K562 (cell line): ENCODE data around the gene TOR1A. TPM values are rescaled to one million over a fixed set of nuclear protein-coding genes. Genes with fewer than 3 reads are reported as not detected.

Source experiments
- ATAC-seq: fragments of 200-7000 bp; cut with Tn5 transposase; 3 replicates; pipeline ENCODE4 v1.9.1; 2020; ENCODE audit warnings: moderate library complexity
- BruUV-seq: library from RNA; stranded (reverse); fragments of 400-500 nt; replicated peaks from 2 replicates; lab custom pipeline; 2021; lab: Mats Ljungman, UMichigan
- CTCF ChIA-PET: fragments of 300-600 bp; formaldehyde crosslinking; extraction: SDS; loops from one replicate; lab custom pipeline; 2021; ENCODE audit warnings: low intra/inter-chr PET ratio; lab: Yijun Ruan, JAX
- POLR2A ChIA-PET: fragments of 300-600, 350-650 bp; sonication (Branson Sonifier 250); formaldehyde crosslinking; extraction: SDS; loops from one replicate; lab custom pipeline; 2021; ENCODE audit warnings: antibody characterized with exemption, inconsistent platforms; lab: Yijun Ruan, JAX
- DNase-seq, 4 experiments: peaks; one replicate each; pipeline versions ENCODE4 v3.0.0 to v3.0.0-alpha.2; 2011 to 2018; ENCODE audit warnings: low spot score in 3 of 4, mixed read lengths in 3 of 4; ENCODE audit errors: extremely low read depth in 1 of 4
- FAIRE-seq: peaks from 2 replicates; lab custom pipeline; 2011; peaks lifted over from hg19 to GRCh38; lab: Jason Lieb, UNC
- H2AFZ ChIP-seq: 2 replicates; pipeline ENCODE4 v1.6.0; 2011; ENCODE audit warnings: low read depth, low read length, control low read depth, inconsistent platforms
- H3K27ac ChIP-seq: fragments of 200-600 bp; 3 replicates; pipeline ENCODE4 v1.8.0; 2011; ENCODE audit warnings: low read depth, mild to moderate bottlenecking, control low read depth, inconsistent platforms, low read length, moderate library complexity, mixed read lengths; ENCODE audit errors: extremely low read depth
- H3K27me3 ChIP-seq, 2 experiments: fragments of 300-600 bp in 1 of 2; 2 replicates in 1 of 2; 3 replicates in 1 of 2; pipeline versions ENCODE4 v1.6.0 to v1.8.0; 2011; ENCODE audit warnings: inconsistent platforms in 2 of 2, low read length in 2 of 2, mild to moderate bottlenecking in 1 of 2, mixed read lengths in 1 of 2, moderate library complexity in 1 of 2; ENCODE audit not compliant: control insufficient read depth in 2 of 2, insufficient read depth in 2 of 2
- H3K36me3 ChIP-seq: fragments of 300-600 bp; 3 replicates; pipeline ENCODE4 v1.8.0; 2011; ENCODE audit warnings: mild to moderate bottlenecking, low read length, inconsistent platforms; ENCODE audit not compliant: control insufficient read depth, insufficient read depth
- H3K4me1 ChIP-seq, 2 experiments: fragments of 200-600 bp in 1 of 2; replicated peaks in 1 of 2; 2 replicates in 1 of 2; 3 replicates in 1 of 2; pipeline versions ENCODE4 v1.5.1 to v1.8.0; 2011; ENCODE audit warnings: inconsistent platforms in 2 of 2, low read length in 2 of 2, mild to moderate bottlenecking in 1 of 2, mixed read lengths in 1 of 2, moderate library complexity in 1 of 2; ENCODE audit not compliant: control insufficient read depth in 2 of 2, insufficient read depth in 2 of 2
- H3K4me2 ChIP-seq: 2 replicates; pipeline ENCODE4 v1.6.1; 2011; ENCODE audit warnings: low read length, control low read depth, inconsistent platforms, mixed read lengths; ENCODE audit not compliant: insufficient read depth
- H3K4me3 ChIP-seq: fragments of 200-600 bp; sonication (generic), shearing (Covaris generic); 2 replicates; pipeline ENCODE4 v1.5.1; 2016; ENCODE audit warnings: control low read depth, inconsistent platforms
- H3K79me2 ChIP-seq: fragments of 200-600 bp; 3 replicates; pipeline ENCODE4 v1.8.0; 2011; ENCODE audit warnings: low read length, inconsistent platforms; ENCODE audit not compliant: control insufficient read depth, insufficient read depth
- H3K9ac ChIP-seq, 2 experiments: 2 replicates each; pipeline versions ENCODE4 v1.6.0 to v1.6.1; 2011; ENCODE audit warnings: low read depth in 2 of 2, low read length in 2 of 2, control low read depth in 1 of 2, inconsistent platforms in 1 of 2, mild to moderate bottlenecking in 1 of 2, mixed read lengths in 1 of 2; ENCODE audit not compliant: insufficient read depth in 1 of 2
- H3K9me1 ChIP-seq: one replicate; pipeline ENCODE4 v1.6.0; 2011; ENCODE audit warnings: inconsistent platforms, mild to moderate bottlenecking, low read length, moderate library complexity; ENCODE audit not compliant: control insufficient read depth, insufficient read depth
- H3K9me3 ChIP-seq: replicated peaks from 2 replicates; pipeline ENCODE4 v1.5.1; 2011; ENCODE audit warnings: low read depth, low read length, inconsistent platforms; ENCODE audit not compliant: control insufficient read depth, insufficient read depth
- H4K20me1 ChIP-seq: replicated peaks from 2 replicates; pipeline ENCODE4 v1.6.1; 2011; ENCODE audit warnings: low read length, inconsistent platforms, mixed read lengths; ENCODE audit not compliant: control insufficient read depth, insufficient read depth
- CHD4 ChIP-seq: fragments of 200-600 bp; sonication (generic); IDR thresholded peaks from 3 replicates; pipeline ENCODE4 v1.6.1; 2012; ENCODE audit warnings: low read depth, mild to moderate bottlenecking, mixed read lengths, low read length, inconsistent platforms; ENCODE audit not compliant: insufficient read depth, insufficient replicate concordance, poor library complexity, severe bottlenecking
- COPS2 ChIP-seq: fragments of 450-650 bp; conservative IDR thresholded peaks from 2 replicates; pipeline ENCODE4 v1.6.1; 2016; ENCODE audit warnings: mild to moderate bottlenecking, moderate library complexity
- ELF2 ChIP-seq: fragments of 250-450 bp; sonication (Bioruptor Pico); IDR thresholded peaks from 2 replicates; pipeline ENCODE4 v1.5.0; 2021; ENCODE audit warnings: mild to moderate bottlenecking
- ESRRA ChIP-seq: fragments of 450-650 bp; IDR thresholded peaks from 2 replicates; pipeline ENCODE4 v1.6.1; 2014; ENCODE audit warnings: low read depth, mild to moderate bottlenecking, moderate library complexity, borderline replicate concordance
- HDAC3 ChIP-seq: fragments of 450-650 bp; IDR thresholded peaks from 2 replicates; pipeline ENCODE4 v1.6.1; 2018; ENCODE audit warnings: borderline replicate concordance, mild to moderate bottlenecking, moderate library complexity; ENCODE audit not compliant: partially characterized antibody
- HMBOX1 ChIP-seq: sonication (generic); IDR thresholded peaks from 2 replicates; pipeline ENCODE4 v1.6.1; 2016
- SAFB ChIP-seq: fragments of 200-400 bp; formaldehyde crosslinking; IDR thresholded peaks from 2 replicates; pipeline ENCODE4 v1.6.1; 2017; ENCODE audit warnings: low read depth, low read length, borderline replicate concordance
- SMARCA5 ChIP-seq: fragments of 450-650 bp; IDR thresholded peaks from 2 replicates; pipeline ENCODE4 v1.6.1; 2016
- SUPT5H ChIP-seq: fragments of 450-650 bp; IDR thresholded peaks from 2 replicates; pipeline ENCODE4 v1.6.1; 2016
- ZKSCAN1 ChIP-seq: fragments of 150-350 bp; IDR thresholded peaks from 2 replicates; pipeline ENCODE4 v1.6.1; 2016; ENCODE audit warnings: low read depth, low read length
- ZNF140 ChIP-seq: fragments of 250-450 bp; sonication (Bioruptor Pico); IDR thresholded peaks from 2 replicates; pipeline ENCODE4 v1.8.0; 2021; ENCODE audit warnings: moderate library complexity, mild to moderate bottlenecking, inconsistent platforms
- ZNF184 ChIP-seq: sonication (generic); formaldehyde crosslinking; IDR thresholded peaks from 2 replicates; pipeline ENCODE4 v1.5.0; 2020; ENCODE audit warnings: missing genetic modification reagents
- WGBS: fragments of 100-300 bp; shearing (Covaris generic); methylation state at CpG from one replicate; pipeline ENCODE4 v1.1.6; 2016; ENCODE audit warnings: low coverage, mixed read lengths; ENCODE audit not compliant: insufficient coverage; ENCODE audit errors: missing lambda C conversion rate; 5-methylcytosine and 5-hydroxymethylcytosine counted together
- in situ Hi-C: fragments of 300-500 bp; cut with MboI; formaldehyde crosslinking; loops from 4 replicates; pipeline ENCODE4 v1.15.0; 2018; ENCODE audit warnings: inconsistent platforms, mixed read lengths
- intact Hi-C: fragments of 100-400 bp; cut with micrococcal nuclease; formaldehyde crosslinking; loops from 2 replicates; pipeline ENCODE4 v1.14.2; 2022
- polyA plus RNA-seq, 8 experiments: library from polyadenylated mRNA; depleted of rRNA in 4 of 8; stranded (reverse) in 5 of 8; unstranded in 3 of 8; fragments of >200 nt; fragmentation: Nextera tagmentation in 2 of 8; fragmentation: Illumina TruSeq in 1 of 8; extraction: Ambion mirVana in 2 of 8; extraction: Trizol in 1 of 8; gene quantifications; 2 replicates each; pipeline versions ENCODE4 v1.2.1 to v1.2.3, GENCODE V29; 2011 to 2014; ENCODE audit warnings: inconsistent platforms in 1 of 8, missing spikeins in 1 of 8
- total RNA-seq, 7 experiments: library from RNA; depleted of rRNA in 6 of 7; stranded (reverse); fragments of >200 nt in 6 of 7; fragmentation: Illumina TruSeq in 2 of 7; extraction: Trizol in 2 of 7; gene quantifications; 2 replicates each; pipeline versions ENCODE4 v1.2.1 to v1.2.3, GENCODE V29; 2011 to 2021; ENCODE audit warnings: low replicate concordance in 1 of 7

The TOR1A gene
- total and polyA plus RNA-seq, 9 of the 15 experiments (the other 6 are each of a cell fraction or from before 2014, with no cell fraction given) = 4.5 to 85.8 (median 51.3) TPM

GRCh38 chr9:129828051-129828450 is 4.1 kb upstream of the TOR1A start:
- intact Hi-C loops (no loop called here), in situ Hi-C loops (no loop called here)
- Histone ChIP-seq H3K27ac (no peak overlapping the region), H3K36me3 (peaks cover 66% of the 10 kb centered on the region), H3K27me3 (no peaks in the 10 kb centered on the region), H3K4me1 (peaks cover 3 to 8% of the 10 kb centered on the region in 2 experiments; a peak in 4 of 5 replicates), H3K4me2 (no peak overlapping the region), H2AFZ (no peak overlapping the region), H3K79me2 (peaks cover 9% of the 10 kb centered on the region), H4K20me1 (no peaks in the 10 kb centered on the region), H3K9me1 (no peaks in the 10 kb centered on the region), H3K9me3 (no peaks in the 10 kb centered on the region), H3K9ac (peak overlapping the region in 1 of 2 experiments; percentile 31; a peak in 1 of 4 replicates), H3K4me3 (no peak overlapping the region)
- ChIA-PET POLR2A (interaction anchor here (1.5 kb wide), 1 partner anchor 17 kb away, joined by 6 read pairs; no protein-coding TSS in a partner anchor), CTCF (no interaction called here)
- BruUV-seq = no TSS peak
- DNase-seq = no peak
- FAIRE-seq = no peak
- ATAC-seq = no peak
- WGBS = 72% methylated on average over 9 of the region's 9 CpGs
- TF ChIP-seq ZKSCAN1 = 0 out of 2 replicates have a peak, but pooled peaks have one; percentile 62
- TF ChIP-seq SUPT5H = peak; percentile 45; the same call in 1 of the 2 replicates
- TF ChIP-seq SAFB = no peak
- peak; percentile 19; the same call in 1 of the 2 replicates for TF ChIP-seq HMBOX1

GRCh38 chr9:129826759-129827158 is 2.8 kb upstream of the TOR1A start:
- POLR2A ChIA-PET = interaction anchor here (0.7 to 1.4 kb wide), 6 partner anchors 8 to 199 kb away, joined by 3 to 7 read pairs (median 4); partner anchors contain the start of genes C9orf78 and USP20
- BruUV-seq = no TSS peak
- Histone ChIP-seq H3K4me1 (peaks cover 11 to 13% of the 10 kb centered on the region in 2 experiments; a peak in 4 of 5 replicates), H2AFZ (no peak overlapping the region), H3K9me3 (no peaks in the 10 kb centered on the region), H3K9me1 (no peaks in the 10 kb centered on the region), H3K27me3 (no peaks in the 10 kb centered on the region), H3K9ac (no peak overlapping the region), H4K20me1 (no peaks in the 10 kb centered on the region), H3K36me3 (peaks cover 64% of the 10 kb centered on the region), H3K79me2 (peaks cover 20% of the 10 kb centered on the region), H3K27ac (no peak overlapping the region), H3K4me3 (no peak overlapping the region), H3K4me2 (no peak overlapping the region)
- CTCF ChIA-PET = no interaction called here
- intact Hi-C loops (no loop called here), in situ Hi-C loops (no loop called here)
- no peak for ATAC-seq
- WGBS = 46% methylated on average over 1 of the region's 1 CpG
- FAIRE-seq = no peak
- peak in 1 of 4 experiments; percentile 30 for DNase-seq
- no peak for TF ChIP-seq HDAC3
- TF ChIP-seq SUPT5H = 0 out of 2 replicates have a peak, but pooled peaks have one; percentile 12
- TF ChIP-seq CHD4 = peak; percentile 95
- TF ChIP-seq ZNF140 (CRISPR knock-in tag) = peak; percentile 64; the same call in 1 of the 2 replicates
- TF ChIP-seq ESRRA = 0 out of 2 replicates have a peak, but pooled peaks have one; percentile 23
- TF ChIP-seq COPS2 = no peak
- 0 out of 2 replicates have a peak, but pooled peaks have one; percentile 38 for TF ChIP-seq ELF2
- peak; percentile 82 for TF ChIP-seq SMARCA5
- TF ChIP-seq ZNF184 (CRISPR knock-in tag) = no peak
